CD4-positive, alpha-beta T cell treated with Interleukin-15 for 4 hours (primary cell): ENCODE data around the gene PTPRN2.
"Not testable (repeated sequence)": the region's sequence is repeated elsewhere in the genome, so short reads cannot be mapped to it uniquely, and the experiment has no call there.

Experiments
- DNase-seq: peaks from one replicate; pipeline ENCODE4 v3.0.0-alpha.2; 2020; ENCODE audit warnings: low spot score

Gene PTPRN2

DNA sequence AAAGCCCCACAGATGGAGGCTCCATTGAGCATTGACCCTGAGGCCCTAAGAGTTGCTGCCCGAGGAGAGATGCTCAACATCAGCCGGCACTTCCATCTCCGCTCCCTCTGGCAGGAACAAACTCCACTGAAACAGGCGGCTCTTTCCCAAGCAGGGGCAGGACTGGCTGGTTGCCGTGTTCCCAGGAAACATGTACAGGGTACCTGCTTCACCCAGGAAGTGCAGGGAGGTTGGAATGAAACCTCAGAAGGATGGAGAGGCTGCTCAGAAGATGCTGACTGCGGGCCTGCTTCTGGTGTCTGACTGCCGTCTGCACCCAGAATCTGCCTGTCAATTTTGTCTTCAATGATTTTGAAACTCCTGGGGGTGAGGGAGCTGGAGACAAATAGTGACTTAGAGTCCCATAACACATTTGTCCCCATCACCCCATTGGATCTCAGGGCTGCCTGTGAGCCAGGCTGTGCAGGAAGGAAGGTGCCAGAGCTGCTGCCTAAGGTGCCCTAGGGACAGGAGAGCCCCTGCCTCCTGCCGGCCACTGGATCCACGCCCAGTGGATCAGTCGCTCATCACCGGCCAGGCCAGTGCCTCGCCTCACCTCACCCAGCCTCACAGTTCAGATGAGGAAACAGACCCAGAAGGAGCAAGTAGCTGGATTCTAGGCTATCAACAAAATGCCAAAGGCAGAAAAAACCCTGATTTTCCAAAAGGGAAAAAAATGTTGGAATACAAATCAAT is 237.3 kb downstream of the PTPRN2 start:
- no peak for DNase-seq

DNA sequence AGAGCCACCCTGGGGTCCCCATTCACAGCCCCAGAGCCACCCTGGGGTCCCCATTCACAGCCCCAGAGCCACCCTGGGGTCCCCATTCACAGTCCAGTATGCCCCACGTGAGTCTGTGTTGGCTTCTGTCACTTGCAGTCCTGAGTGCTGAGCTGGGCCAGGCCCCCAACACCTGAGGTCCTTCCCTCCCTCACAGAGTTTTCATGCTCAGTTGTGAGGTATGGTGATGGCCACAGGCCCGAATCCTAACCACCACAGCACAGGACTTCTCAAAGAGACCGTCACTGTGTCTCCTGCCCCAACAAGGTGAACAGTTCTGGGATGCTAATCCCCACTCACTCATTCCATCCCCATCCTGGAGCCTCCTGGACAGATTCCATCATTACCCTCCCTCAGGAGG is 239.2 kb downstream of the PTPRN2 start:
- no peak for DNase-seq

DNA sequence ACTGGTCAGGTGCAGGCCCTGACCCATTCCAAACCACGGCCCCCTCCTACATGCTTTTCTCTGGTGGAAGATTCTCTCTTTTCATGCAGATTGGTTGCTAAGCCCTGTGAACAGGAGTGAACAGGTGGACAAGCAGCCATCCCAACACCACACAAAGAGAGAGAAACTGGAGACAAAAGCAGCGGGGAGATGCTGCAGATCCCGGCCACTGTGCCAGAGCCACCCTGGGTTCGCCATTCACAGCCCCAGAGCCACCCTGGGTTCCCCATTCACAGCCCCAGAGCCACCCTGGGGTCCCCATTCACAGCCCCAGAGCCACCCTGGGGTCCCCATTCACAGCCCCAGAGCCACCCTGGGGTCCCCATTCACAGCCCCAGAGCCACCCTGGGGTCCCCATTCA is 239.6 kb downstream of the PTPRN2 start:
- DNase-seq, result not testable (repeated sequence)

DNA sequence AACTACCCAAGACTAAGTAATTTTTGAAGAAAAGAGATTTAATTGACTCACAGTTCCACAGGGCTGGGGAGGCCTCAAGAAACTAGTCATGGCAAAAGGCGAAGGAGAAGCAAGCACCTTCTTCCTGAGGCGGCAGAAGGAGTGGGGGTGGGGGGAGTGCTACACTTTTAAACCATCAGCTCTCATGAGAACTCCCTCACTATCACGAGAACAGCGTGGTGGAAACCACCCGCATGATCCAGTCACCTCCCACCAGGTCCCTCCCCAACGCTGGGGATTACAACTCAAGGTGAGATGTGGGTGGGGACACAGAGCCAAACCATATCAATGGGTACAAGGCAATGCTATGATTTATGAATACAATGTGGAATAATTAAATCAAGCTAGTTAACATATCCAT is 241.9 kb downstream of the PTPRN2 start:
- no peak for DNase-seq

DNA sequence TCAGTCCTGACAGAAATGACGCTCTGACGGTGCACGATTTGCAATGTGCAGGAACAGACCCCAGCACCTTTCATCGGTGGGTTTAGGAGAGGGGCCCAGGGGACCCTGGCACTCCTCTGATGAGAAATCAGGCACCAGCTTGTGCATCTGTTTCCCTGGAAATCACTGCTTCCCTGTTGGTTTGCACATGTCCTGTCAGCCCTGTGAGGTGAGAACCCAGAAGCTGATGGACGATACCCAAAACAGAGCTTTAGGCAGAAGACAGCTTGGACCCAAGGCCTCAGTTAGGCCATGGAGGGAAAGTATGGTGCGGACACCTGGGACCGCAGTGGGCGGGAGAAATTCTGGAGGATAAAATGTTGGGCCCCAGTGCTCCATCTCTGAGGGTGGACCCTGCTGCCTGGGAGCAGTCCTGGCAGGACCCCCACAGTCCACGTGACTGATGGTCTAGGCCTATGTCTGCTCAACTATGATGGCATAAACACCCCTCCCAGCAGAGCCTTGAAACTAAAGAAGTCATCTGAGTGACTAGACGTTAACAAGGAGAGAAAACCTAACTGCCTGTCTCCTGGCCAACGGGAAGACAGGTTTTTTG is 242.8 kb downstream of the PTPRN2 start:
- DNase-seq, result no peak

DNA sequence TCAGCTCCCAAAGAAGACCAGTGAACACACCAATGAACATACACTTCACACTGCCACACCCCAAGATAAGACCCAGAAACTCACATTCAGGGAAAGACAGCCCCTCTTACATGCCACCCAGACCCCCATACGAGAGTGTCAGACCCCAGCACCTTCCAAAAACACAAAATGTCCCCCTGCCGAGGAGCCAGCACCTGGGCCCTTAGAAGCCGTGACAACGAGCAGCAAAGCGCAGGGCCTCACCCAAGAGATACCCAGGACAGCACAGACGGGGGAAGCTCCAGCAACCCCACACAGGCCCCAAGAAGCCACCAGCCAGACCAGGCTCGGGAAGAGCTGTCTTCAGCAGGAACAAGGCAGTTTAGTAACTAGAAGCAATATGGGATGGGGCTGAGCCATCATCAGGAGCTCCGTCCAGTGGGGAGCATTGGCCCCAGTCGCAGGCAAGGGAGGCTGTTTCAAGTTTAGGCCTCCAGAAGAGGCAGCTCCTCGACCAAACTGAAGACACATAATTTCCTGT is 243.6 kb downstream of the PTPRN2 start:
- no peak for DNase-seq

DNA sequence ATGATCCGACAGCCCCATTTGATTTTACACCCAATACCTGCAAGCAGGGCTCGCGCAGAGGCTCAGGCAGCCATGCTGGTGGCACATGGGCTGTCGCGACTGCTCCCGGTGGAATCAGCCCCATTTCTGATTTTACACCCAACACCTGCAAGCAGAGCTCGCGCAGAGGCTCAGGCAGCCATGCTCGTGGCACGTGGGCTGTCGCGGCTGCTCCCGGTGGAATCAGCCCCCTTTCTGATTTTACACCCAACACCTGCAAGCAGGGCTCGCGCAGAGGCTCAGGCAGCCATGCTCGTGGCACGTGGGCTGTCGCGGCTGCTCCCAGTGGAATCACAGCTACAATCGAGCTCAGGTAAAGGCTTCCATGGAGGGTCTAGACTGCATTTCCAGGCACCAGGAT is 244.1 kb downstream of the PTPRN2 start:
- DNase-seq, result no peak

DNA sequence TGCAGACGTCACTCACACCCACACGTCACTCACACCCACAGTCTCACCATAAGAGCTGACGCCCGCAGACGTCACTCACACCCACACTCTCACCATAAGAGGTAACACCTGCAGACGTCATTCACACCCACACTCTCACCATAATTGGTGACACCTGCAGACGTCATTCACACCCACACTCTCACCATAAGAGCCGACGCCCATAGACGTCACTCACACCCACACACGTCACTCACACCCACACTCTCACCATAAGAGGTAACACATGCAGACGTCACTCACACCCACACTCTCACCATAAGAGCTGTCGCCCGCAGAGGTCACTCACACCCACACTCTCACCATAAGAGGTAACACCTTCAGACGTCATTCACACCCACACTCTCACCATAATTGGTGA is 246.5 kb downstream of the PTPRN2 start:
- not testable (repeated sequence) for DNase-seq

DNA sequence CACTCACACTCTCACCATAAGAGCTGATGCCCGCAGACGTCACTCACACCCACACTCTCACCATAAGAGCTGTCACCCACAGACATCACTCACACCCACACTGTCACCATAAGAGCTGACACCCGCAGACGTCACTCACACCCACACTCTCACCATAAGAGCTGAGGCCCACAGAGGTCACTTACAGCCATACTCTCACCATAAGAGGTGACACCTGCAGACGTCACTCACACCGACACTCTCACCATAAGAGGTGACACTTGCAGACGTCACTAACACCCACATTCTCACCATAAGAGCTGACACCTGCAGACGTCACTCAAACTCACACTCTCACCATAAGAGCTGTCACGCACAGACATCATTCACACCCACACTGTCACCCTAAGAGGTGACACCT is 250.7 kb downstream of the PTPRN2 start:
- DNase-seq, result not testable (repeated sequence)

DNA sequence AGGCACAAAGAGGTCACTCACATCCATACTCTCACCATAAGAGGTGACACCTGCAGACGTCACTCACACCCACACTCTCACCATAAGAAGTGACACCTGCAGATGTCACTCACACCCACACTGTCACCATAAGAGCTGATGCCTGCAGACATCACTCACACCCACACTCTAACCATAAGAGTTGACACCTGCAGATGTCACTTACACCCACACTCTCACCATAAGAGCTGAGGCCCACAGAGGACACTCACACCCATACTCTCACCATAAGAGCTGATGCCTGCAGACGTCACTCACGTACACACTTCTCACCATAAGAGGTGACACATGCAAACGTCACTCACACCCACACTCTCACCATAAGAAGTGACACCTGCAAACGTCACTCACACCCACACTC is 255.1 kb downstream of the PTPRN2 start:
- not testable (repeated sequence) for DNase-seq

DNA sequence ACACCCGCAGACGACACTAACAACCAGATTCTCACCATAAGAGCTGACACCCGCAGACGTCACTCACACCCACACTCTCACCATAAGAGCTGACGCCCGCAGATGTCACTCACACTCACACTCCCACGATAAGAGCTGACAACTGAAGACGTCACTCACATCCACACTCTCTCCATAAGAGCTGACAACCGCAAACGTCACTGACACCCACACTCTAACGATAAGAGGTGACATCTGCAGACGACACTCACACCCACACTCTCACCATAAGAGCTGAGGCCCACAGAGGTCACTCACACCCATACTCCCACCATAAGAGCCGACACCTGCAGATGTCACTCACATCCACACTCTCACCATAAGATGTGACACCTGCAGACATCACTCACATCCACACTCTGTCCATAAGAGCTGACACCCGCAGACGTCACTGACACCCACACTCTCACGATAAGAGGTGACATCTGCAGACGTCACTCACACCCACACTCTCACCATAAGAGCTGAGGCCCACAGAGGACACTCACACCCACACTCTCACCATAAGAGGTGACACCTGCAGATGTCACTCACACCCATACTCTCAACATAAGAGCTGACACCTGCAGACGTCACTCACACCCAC is 255.7 kb downstream of the PTPRN2 start:
- DNase-seq, result not testable (repeated sequence)

DNA sequence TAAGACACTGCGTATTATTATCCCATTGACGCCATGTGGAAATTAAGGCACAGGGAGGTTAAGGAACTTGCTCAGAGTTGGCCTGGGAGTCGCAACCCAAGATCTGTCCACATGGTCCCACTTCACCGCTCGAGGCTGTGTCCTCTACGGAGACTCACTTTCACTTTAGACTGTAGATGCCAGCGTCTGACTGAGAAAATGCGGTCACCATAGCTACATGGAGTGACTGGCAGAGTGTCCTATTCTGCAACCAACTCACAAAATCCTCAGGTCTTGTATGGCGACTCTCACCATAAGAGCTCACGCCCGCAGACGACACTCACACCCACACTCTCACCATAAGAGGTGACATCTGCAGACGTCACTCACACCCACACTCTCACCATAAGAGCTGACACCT is 257.9 kb downstream of the PTPRN2 start:
- no peak for DNase-seq

DNA sequence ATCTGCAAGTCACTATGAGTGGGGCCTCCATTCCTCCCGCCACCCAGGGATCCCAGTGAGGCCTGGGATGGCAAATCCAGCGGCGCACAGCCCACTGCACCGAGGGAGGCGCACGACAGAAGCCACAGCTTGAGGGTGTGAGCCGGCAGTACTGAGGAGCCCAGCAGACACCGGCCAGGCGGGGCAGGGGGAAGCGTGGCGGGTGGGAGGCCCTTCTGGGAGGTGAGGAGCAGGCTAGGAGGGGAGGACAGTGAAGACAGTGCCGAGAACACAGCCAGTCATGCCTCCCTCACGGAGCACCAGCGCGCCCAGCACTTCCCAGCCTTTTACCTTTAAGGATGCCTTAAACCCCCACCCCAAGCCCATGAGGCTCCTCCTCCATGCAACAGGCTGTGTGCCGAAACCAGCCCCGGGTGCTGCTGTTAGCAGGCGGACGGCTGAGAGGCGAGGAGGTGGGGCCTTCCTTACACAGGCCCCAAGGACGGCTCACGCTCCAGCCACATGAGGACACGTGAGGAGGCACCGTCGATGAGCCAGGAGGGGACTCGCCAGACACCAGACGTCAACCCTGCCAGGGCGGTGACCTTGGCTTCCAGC is 258.5 kb downstream of the PTPRN2 start:
- DNase-seq, result no peak

DNA sequence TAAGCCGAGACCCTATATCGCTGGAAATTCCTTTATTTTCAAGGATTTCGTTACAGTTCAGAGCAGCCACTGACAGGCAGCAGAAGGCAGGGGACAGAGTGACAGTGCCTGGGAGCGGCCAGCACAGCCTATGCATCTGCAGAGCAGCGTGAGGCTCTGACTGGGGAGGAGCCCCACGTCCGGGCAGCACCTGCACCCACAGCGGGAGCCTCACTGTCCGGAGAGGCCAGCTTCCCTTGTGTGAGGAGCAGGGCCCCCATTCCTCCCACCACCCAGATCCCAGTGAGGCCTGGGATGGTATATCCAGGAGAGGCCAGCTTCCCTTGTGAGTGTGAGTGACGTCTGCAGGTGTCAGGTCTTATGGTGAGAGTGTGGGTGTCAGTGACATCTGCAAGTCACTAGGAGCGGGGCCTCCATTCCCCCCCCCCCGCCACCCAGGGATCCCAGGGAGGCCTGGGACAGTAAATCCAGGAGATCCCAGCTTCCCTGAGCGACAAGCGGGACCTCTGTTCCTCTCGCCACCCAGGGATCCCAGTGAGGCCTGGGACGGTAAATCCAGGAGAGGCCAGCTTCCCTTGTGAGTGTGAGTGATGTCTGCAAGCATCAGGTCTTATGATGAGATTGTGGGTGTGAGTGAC is 259.1 kb downstream of the PTPRN2 start:
- DNase-seq, result no peak

DNA sequence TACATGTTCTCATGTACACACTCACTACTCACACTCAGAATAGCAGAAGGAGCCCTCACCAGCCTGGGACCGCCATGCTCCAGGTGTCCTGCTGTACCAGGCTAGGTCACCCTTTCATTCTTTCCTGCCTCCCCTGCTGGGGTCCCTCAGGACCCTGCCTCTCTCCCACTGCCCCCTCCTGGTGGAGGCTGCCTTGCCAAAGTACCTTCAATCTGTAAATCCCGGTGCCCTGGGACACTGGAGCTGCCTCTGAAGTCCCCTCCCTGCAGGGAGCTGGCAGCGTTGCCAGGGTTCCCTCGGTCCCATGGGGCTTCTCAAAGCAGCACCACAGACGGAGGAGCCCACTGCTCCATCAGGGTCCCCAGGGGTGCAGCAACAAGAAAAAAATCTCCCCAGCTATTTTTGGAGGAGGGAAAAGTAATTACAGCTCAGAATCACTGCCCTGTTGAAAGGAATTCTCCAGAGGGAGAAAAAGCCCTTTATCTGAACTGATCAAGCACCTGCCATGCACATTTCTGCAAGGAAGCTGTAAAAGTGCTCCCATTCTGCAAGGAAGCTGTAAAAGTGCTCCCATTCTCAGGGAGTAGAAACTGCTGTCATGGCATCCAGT is 259.9 kb downstream of the PTPRN2 start:
- no peak for DNase-seq

DNA sequence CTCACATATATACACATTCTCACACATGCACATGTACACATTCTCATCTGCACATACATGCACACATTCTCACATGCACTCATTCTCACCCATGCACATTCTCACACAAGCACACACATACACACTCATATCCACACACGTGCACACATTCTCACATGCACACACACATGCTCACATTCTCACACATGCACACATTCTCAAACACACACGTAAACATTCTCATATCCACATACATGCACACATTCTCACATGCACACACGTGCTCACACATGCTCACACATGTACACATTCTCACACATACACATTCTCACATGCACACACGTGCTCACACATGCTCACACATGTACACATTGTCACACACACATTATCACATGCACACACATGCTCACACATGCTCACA is 260.6 kb downstream of the PTPRN2 start:
- DNase-seq, result no peak

DNA sequence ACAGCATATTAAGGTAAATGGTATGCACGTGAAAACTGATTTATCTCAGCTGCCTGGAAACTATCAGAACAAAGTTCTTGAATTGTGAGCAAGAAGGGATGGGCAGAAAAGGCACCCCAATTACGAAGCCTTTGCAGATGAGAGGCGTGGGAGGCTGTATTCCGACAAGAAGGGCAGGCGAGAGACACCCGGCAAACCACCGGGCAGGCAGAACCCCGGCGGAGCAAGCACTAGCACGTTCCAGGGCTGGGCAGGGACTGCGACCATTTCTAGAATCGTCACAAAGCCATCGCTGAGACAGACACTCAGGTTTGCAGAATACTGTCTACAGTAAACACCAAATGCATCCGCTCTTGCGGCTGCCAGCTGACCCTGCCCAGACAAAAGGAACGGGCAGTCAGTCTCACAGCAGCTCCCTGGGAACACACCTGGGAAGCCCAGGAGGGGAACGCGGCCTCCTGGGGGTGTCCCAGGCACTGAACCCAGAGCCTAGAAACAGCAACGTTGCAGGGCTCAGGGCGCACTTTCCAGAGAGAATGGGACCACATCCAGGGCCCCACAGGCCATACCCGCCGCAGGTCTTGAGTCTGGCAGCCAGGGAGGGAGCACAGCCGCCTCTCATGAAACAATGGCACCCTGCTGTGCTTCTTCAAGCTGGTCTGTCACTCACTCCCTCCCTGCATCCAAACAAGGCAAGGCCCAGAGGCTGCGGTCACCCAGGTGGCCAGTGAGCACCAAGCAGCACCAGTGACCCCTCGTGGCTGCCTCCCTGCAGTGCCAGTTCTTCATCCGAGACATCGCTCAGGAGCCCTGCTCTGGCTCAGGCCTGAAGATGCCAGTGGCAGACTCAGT is 261.9 kb downstream of the PTPRN2 start:
- no peak for DNase-seq

DNA sequence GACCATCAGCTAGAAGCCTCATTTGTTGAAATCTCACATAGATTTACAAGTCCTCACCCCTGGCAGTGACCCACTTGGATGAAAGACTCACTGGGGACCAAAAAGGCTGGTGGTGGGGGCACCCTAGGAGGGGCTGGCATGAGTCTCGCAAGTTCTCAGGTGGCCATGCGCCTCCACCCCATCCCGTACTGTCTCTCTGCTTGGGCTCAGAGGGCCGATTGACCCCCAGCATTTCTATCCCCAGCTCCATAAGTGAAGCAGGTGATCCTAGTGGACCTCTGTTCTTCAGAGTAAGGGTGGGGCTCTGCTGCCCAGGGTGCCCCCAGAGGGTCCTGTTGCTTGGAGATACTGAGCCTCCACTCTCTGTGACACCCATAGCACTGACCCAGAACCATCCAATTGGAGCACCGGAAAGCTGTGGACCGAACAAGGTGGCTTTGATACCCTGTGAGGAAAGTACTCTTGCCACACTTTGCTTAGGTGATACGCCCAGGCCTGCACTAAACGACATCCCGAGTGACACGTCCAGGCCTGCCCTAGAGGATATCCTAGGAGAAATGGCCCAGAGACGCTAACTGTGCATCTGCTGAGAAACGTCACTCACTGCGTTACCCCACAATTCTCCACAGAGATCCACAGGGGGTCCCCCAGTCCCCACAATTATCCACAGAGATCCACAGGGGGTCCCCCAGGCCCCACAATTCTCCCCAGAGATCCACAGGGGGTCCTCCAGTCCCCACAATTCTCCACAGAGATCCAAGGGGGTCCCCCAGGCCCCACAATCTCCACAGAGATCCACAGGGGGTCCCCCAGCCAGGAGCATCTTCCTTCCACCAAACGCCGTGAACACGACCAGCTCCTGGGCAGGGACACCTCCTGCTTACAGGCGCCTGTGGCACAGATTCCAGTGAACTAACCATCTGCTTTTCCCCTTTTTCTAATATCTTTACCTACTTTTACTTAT is 262.9 kb downstream of the PTPRN2 start:
- no peak for DNase-seq

DNA sequence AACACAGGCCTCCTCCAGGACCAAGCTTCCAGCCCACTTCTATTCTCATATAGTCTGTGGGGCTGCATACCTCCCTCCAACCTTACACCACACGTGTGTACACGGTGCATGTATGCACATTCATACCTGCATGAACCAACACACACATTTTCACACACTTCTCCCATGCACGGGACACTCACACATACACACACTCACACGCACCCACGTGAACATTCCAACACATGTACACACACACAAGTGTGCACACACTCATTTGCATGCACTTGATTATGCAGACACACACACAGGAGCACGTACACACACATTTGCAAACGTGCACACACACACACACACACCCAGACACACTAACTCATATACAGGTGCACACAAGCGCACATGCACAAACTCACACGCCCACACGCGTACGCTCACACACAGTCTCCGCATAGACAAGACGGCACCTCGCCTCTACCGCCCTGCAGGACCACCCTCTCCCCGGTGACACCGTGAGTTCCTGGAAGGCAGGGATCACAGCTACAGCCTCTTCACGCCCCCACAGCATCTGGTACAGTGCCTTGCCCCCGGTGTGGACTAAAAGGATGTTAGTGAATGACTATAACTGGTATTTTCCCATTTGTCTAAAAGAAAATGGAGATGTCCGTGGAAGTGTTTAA is 263.8 kb downstream of the PTPRN2 start:
- no peak for DNase-seq
